ENCODE data around the gene TNS2. TPM values are rescaled to one million over a fixed set of nuclear protein-coding genes. Genes with fewer than 3 reads are reported as not detected.
"Not testable (repeated sequence)": the region's sequence is repeated elsewhere in the genome, so short reads cannot be mapped to it uniquely, and the experiment has no call there.

Gene TNS2
- total and polyA plus RNA-seq, 11 donors: 56.0 to 193 (median 88.4) TPM

GRCh38 chr12:53090554-53090953 is 40.7 kb downstream of the TNS2 start:
- TF ChIP-seq POLR2A (IDR thresholded peaks at IDR 0.05): no peak
- no peak for TF ChIP-seq CTCF (IDR thresholded peaks at IDR 0.05)
- H3K9me3 ChIP-seq: no peaks in the 10 kb centered on the region
- H3K36me3 ChIP-seq: no peaks in the 10 kb centered on the region
- ATAC-seq: no peak
- H3K27ac ChIP-seq: no peak overlapping the region
- no peaks in the 10 kb centered on the region for H3K27me3 ChIP-seq
- H3K4me3 ChIP-seq: no peak overlapping the region
- peaks cover 0 to 5% (median 0%) of the 10 kb centered on the region in 12 donors for H3K4me1 ChIP-seq
- no peak for DNase-seq
- intact Hi-C loops (cut with DNase I): no loop called here
- 66 to 85% (median 73%) methylated on average over 2 of the region's 2 CpGs for WGBS, 4 donors

GRCh38 chr12:53091756-53092155 is 41.9 kb downstream of the TNS2 start:
- no peak overlapping the region for H3K27ac ChIP-seq
- intact Hi-C loops (cut with DNase I): no loop called here
- TF ChIP-seq POLR2A (IDR thresholded peaks at IDR 0.05) (no peak), CTCF (IDR thresholded peaks at IDR 0.05) (no peak)
- peaks cover 0 to 15% (median 8%) of the 10 kb centered on the region in 12 donors for H3K4me1 ChIP-seq
- no peaks in the 10 kb centered on the region for H3K36me3 ChIP-seq
- H3K9me3 ChIP-seq: no peaks in the 10 kb centered on the region
- no peak for DNase-seq
- H3K27me3 ChIP-seq: no peaks in the 10 kb centered on the region
- no peak overlapping the region for H3K4me3 ChIP-seq
- WGBS, 4 donors: 84 to 89% (median 85%) methylated on average over 6 of the region's 6 CpGs
- ATAC-seq: no peak

- H3K4me1 ChIP-seq: peaks cover 3 to 36% (median 29%) of the 10 kb centered on the region in 12 donors
- intact Hi-C loops (cut with DNase I): no loop called here
Measured at GRCh38 chr12:53093777-53094393, 44.0 kb downstream of the TNS2 start.

GRCh38 chr12:53094394-53094787 is 44.5 kb downstream of the TNS2 start:
- TF ChIP-seq POLR2A (IDR thresholded peaks at IDR 0.05): no peak
- no peak for TF ChIP-seq CTCF (IDR thresholded peaks at IDR 0.05)
- Histone ChIP-seq H3K27ac (peak overlapping the region in 1 of 12 donors; percentile 74), H3K27me3 (no peaks in the 10 kb centered on the region), H3K4me3 (no peak overlapping the region), H3K4me1 (peaks cover 3 to 42% (median 34%) of the 10 kb centered on the region in 12 donors), H3K9me3 (no peaks in the 10 kb centered on the region), H3K36me3 (no peaks in the 10 kb centered on the region)
- ATAC-seq: no peak
- intact Hi-C loops (cut with DNase I): no loop called here
- no peak for DNase-seq
- WGBS, 4 donors: 84 to 85% (median 85%) methylated on average over 6 of the region's 6 CpGs

More at GRCh38 chr12:53093777-53094393, 44.0 kb downstream of the TNS2 start:
- Histone ChIP-seq H3K4me3 (no peak overlapping the region), H3K36me3 (no peaks in the 10 kb centered on the region), H3K9me3 (no peaks in the 10 kb centered on the region), H3K27ac (peak overlapping the region in 1 of 12 donors; percentile 74), H3K27me3 (no peaks in the 10 kb centered on the region)
- TF ChIP-seq POLR2A (IDR thresholded peaks at IDR 0.05) (no peak), CTCF (IDR thresholded peaks at IDR 0.05) (no peak)
- WGBS, 4 donors: 76 to 81% (median 80%) methylated on average over 6 of the region's 6 CpGs
- DNase-seq (no peak), ATAC-seq (no peak)

GRCh38 chr12:53094796-53095595 is 45.1 kb downstream of the TNS2 start:
- WGBS, 4 donors: 87 to 97% (median 94%) methylated on average over 5 of the region's 5 CpGs
- not testable (repeated sequence) for H3K4me3 ChIP-seq, H3K36me3 ChIP-seq, H3K27me3 ChIP-seq, H3K27ac ChIP-seq, DNase-seq, ATAC-seq, H3K9me3 ChIP-seq
- intact Hi-C loops (cut with DNase I): loop anchor here in 2 of 10 donors (5.0 kb wide), 2 partner anchors 43 to 48 kb away; partner anchors contain the start of gene TNS2 (in 1 of the 2)
- H3K4me1 ChIP-seq: peaks cover 3 to 46% (median 34%) of the 10 kb centered on the region in 12 donors

- not testable (repeated sequence) for H3K9me3 ChIP-seq, DNase-seq, H3K36me3 ChIP-seq, H3K27me3 ChIP-seq, H3K4me3 ChIP-seq, ATAC-seq
- Histone ChIP-seq H3K27ac (peak overlapping the region in 10 of 12 donors; percentile 79 to 96 (median 86)), H3K4me1 (peaks cover 3 to 46% (median 34%) of the 10 kb centered on the region in 12 donors)
- WGBS, 4 donors: 96 to 98% (median 97%) methylated on average over 3 of the region's 3 CpGs
- intact Hi-C loops (cut with DNase I): loop anchor here in 2 of 10 donors (5.0 kb wide), 2 partner anchors 43 to 48 kb away; partner anchors contain the start of gene TNS2 (in 1 of the 2)
Measured at GRCh38 chr12:53095596-53095895, 45.7 kb downstream of the TNS2 start.

Data from heart left ventricle (tissue), 16 donors.